Testis (tissue), 3 donors: ENCODE measurements around the gene BRI3BP. TPM values are rescaled to one million over a fixed set of nuclear protein-coding genes. Genes with fewer than 3 reads are reported as not detected.

ENCODE experiments used
- DNase-seq: peaks from one replicate; pipeline ENCODE4 v3.0.0-alpha.2; 2019
- H3K27ac ChIP-seq, 2 donors: fragments of 200-600 bp; sonication (generic); one replicate each; pipeline ENCODE4 v1.5.1; 2019
- H3K27me3 ChIP-seq: fragments of 200-600 bp; sonication (generic); one replicate; pipeline ENCODE4 v1.5.1; 2019
- H3K36me3 ChIP-seq: fragments of 200-600 bp; sonication (generic); one replicate; pipeline ENCODE4 v1.5.1; 2017; ENCODE audit warnings: low read depth; ENCODE audit errors: missing control alignments
- H3K4me1 ChIP-seq: fragments of 200-600 bp; sonication (generic); one replicate; pipeline ENCODE4 v1.5.1; 2019
- H3K4me3 ChIP-seq, 2 donors: fragments of 200-600 bp; sonication (generic); one replicate each; pipeline ENCODE4 v1.5.1; 2017 to 2019
- H3K9me3 ChIP-seq: fragments of 200-600 bp; sonication (generic); one replicate; pipeline ENCODE4 v1.5.1; 2017
- CTCF ChIP-seq, 3 experiments: fragments of 450-650 bp in 2 of 3; fragments of 200-600 bp in 1 of 3; sonication (generic) in 1 of 3; IDR thresholded peaks; one replicate each; pipeline ENCODE4 v1.5.1; 2016 to 2019; ENCODE audit warnings: antibody characterized with exemption in 3 of 3, mild to moderate bottlenecking in 2 of 3, moderate library complexity in 1 of 3
- POLR2A ChIP-seq: fragments of 450-650 bp; IDR thresholded peaks from one replicate; pipeline ENCODE4 v1.6.1; 2017; ENCODE audit warnings: antibody characterized with exemption, mild to moderate bottlenecking, moderate library complexity
- WGBS, 2 donors: methylation state at CpG; one replicate each; pipeline ENCODE4 v1.1.5; 2018; 5-methylcytosine and 5-hydroxymethylcytosine counted together
- intact Hi-C: fragments of 100-400 bp; cut with DNase I; formaldehyde crosslinking; loops from one replicate; pipeline ENCODE4 v1.15.1; 2023; ENCODE audit warnings: low total_unique reads
- polyA plus RNA-seq: library from polyadenylated mRNA; stranded (reverse); fragments of 350-450 nt; fragmentation: Illumina TruSeq; extraction: RNeasy Lipid Tissue Mini Kit (QIAGEN cat#74804); gene quantifications from one replicate; pipeline ENCODE4 v1.2.3, GENCODE V29; 2014; ENCODE audit warnings: low read depth, low replicate concordance; ENCODE audit not compliant: insufficient read depth
- total RNA-seq, 2 donors: library from RNA; depleted of rRNA; stranded (reverse); fragments of >200 nt; gene quantifications; one replicate each; pipeline ENCODE4 v1.2.3, GENCODE V29; 2016

The BRI3BP gene
- total and polyA plus RNA-seq, 3 donors from 2014 or later, result 3.5 to 3.8 (median 3.5) TPM

GRCh38 chr12:125038976-125039625 is 45.7 kb downstream of the BRI3BP start:
- Histone ChIP-seq H3K9me3 (no peaks in the 10 kb centered on the region), H3K4me3 (no peak overlapping the region), H3K36me3 (no peaks in the 10 kb centered on the region), H3K4me1 (no peaks in the 10 kb centered on the region), H3K27me3 (no peaks in the 10 kb centered on the region), H3K27ac (no peak overlapping the region)
- DNase-seq, result no peak
- intact Hi-C loops, result no loop called here
- WGBS, 2 donors, result 68 to 75% methylated on average over 6 of the region's 6 CpGs
- no peak for TF ChIP-seq POLR2A
- no peak for TF ChIP-seq CTCF (IDR thresholded peaks at IDR 0.05)

- TF ChIP-seq CTCF (IDR thresholded peaks at IDR 0.05), result no peak
- no peak for TF ChIP-seq POLR2A
- no peaks in the 10 kb centered on the region for H3K27me3 ChIP-seq
- H3K27ac ChIP-seq, result no peak overlapping the region
- DNase-seq, result no peak
- 39 to 47% methylated on average over 15 of the region's 15 CpGs for WGBS, 2 donors
- H3K4me1 ChIP-seq, result no peaks in the 10 kb centered on the region
- peak overlapping the region; percentile 40 to 69 for H3K4me3 ChIP-seq
- H3K36me3 ChIP-seq, result no peaks in the 10 kb centered on the region
- intact Hi-C loops, result no loop called here
- no peaks in the 10 kb centered on the region for H3K9me3 ChIP-seq
These were observed 55.6 kb downstream of the BRI3BP start for GRCh38 chr12:125049093-125049458.

GRCh38 chr12:125050446-125050845 is 57.0 kb downstream of the BRI3BP start:
- TF ChIP-seq POLR2A, result no peak
- no peak for TF ChIP-seq CTCF (IDR thresholded peaks at IDR 0.05)
- no peaks in the 10 kb centered on the region for H3K4me1 ChIP-seq
- no peak overlapping the region for H3K27ac ChIP-seq
- intact Hi-C loops, result no loop called here
- no peaks in the 10 kb centered on the region for H3K36me3 ChIP-seq
- 75 to 82% methylated on average over 10 of the region's 10 CpGs for WGBS, 2 donors
- no peaks in the 10 kb centered on the region for H3K27me3 ChIP-seq
- H3K4me3 ChIP-seq, result peak overlapping the region; percentile 40 to 69
- H3K9me3 ChIP-seq, result no peaks in the 10 kb centered on the region
- no peak for DNase-seq

- Histone ChIP-seq H3K27me3 (no peaks in the 10 kb centered on the region), H3K9me3 (no peaks in the 10 kb centered on the region), H3K4me1 (no peaks in the 10 kb centered on the region), H3K4me3 (no peak overlapping the region), H3K36me3 (no peaks in the 10 kb centered on the region), H3K27ac (no peak overlapping the region)
- no peak for DNase-seq
- 66 to 74% methylated on average over 3 of the region's 3 CpGs for WGBS, 2 donors
- intact Hi-C loops, result no loop called here
- TF ChIP-seq POLR2A, result no peak
These were observed 57.4 kb downstream of the BRI3BP start for GRCh38 chr12:125050868-125051267.

GRCh38 chr12:125053821-125054220 is 60.4 kb downstream of the BRI3BP start:
- intact Hi-C loops, result no loop called here
- no peaks in the 10 kb centered on the region for H3K4me1 ChIP-seq
- H3K36me3 ChIP-seq, result no peaks in the 10 kb centered on the region
- peak; percentile 73 for DNase-seq
- no peaks in the 10 kb centered on the region for H3K27me3 ChIP-seq
- TF ChIP-seq POLR2A (no peak), CTCF (IDR thresholded peaks at IDR 0.05) (no peak)
- no peaks in the 10 kb centered on the region for H3K9me3 ChIP-seq
- no peak overlapping the region for H3K4me3 ChIP-seq
- WGBS, 2 donors, result 43 to 51% methylated on average over 8 of the region's 8 CpGs
- no peak overlapping the region for H3K27ac ChIP-seq
